Naive thymus-derived CD4-positive, alpha-beta T cell (primary cell): ENCODE results near the gene CC2D1A. TPM values are rescaled to one million over a fixed set of nuclear protein-coding genes. Genes with fewer than 3 reads are reported as not detected.

Source experiments
- ATAC-seq: fragments of 150-1000 bp; cut with Tn5 transposase; 2 replicates; pipeline ENCODE4 v1.10.0; 2021; ENCODE audit warnings: mild to moderate bottlenecking, moderate library complexity
- CTCF ChIA-PET: fragments of 350-600 bp; sonication (Branson Sonifier 250); formaldehyde crosslinking; loops from one replicate; lab custom pipeline; 2021; ENCODE audit warnings: antibody characterized with exemption; lab: Charles Lee
- POLR2A ChIA-PET: fragments of 350-600 bp; sonication (Branson Sonifier 250); formaldehyde crosslinking; loops from one replicate; lab custom pipeline; 2021; ENCODE audit warnings: antibody characterized with exemption, inconsistent platforms; lab: Charles Lee
- DNase-seq, 9 donors: peaks; one replicate each; pipeline versions ENCODE4 v3.0.0 to v3.0.0-alpha.2; 2020 to 2022; ENCODE audit warnings: mixed read lengths in 1 of 9
- H3K27ac ChIP-seq: one replicate; pipeline ENCODE4 v1.7.0; 2013; ENCODE audit warnings: mild to moderate bottlenecking, low read depth, low read length, moderate library complexity
- H3K27me3 ChIP-seq, 2 donors: one replicate each; pipeline ENCODE4 v1.7.0; 2013; ENCODE audit warnings: low read length in 2 of 2, mild to moderate bottlenecking in 2 of 2, moderate library complexity in 2 of 2; ENCODE audit not compliant: control insufficient read depth in 2 of 2, insufficient read depth in 2 of 2
- H3K36me3 ChIP-seq, 3 experiments: 1 replicate in 2 of 3; 2 replicates in 1 of 3; pipeline ENCODE4 v1.7.0; 2013; ENCODE audit warnings: low read length in 3 of 3, mild to moderate bottlenecking in 3 of 3, moderate library complexity in 1 of 3; ENCODE audit not compliant: insufficient read depth in 3 of 3, control insufficient read depth in 2 of 3
- H3K4me1 ChIP-seq, 2 donors: one replicate each; pipeline ENCODE4 v1.7.0; 2013; ENCODE audit warnings: low read length in 2 of 2, mild to moderate bottlenecking in 2 of 2, moderate library complexity in 1 of 2; ENCODE audit not compliant: control insufficient read depth in 2 of 2, insufficient read depth in 2 of 2
- H3K4me3 ChIP-seq: 2 replicates; pipeline ENCODE4 v1.7.0; 2013; ENCODE audit warnings: mild to moderate bottlenecking, low read length
- H3K9me3 ChIP-seq, 3 experiments: 1 replicate in 2 of 3; 2 replicates in 1 of 3; pipeline ENCODE4 v1.7.0; 2013; ENCODE audit warnings: low read length in 3 of 3; ENCODE audit not compliant: control insufficient read depth in 2 of 3
- H3K27ac Mint-ChIP-seq, 9 donors: one replicate each; pipeline ENCODE4 v1.8.0; 2020 to 2022; ENCODE audit warnings: mixed read lengths in 9 of 9, mild to moderate bottlenecking in 8 of 9, moderate library complexity in 5 of 9, inconsistent platforms in 2 of 9
- H3K27me3 Mint-ChIP-seq, 5 donors: one replicate each; pipeline ENCODE4 v1.8.0; 2021 to 2022; ENCODE audit warnings: mixed read lengths in 5 of 5, mild to moderate bottlenecking in 1 of 5
- H3K36me3 Mint-ChIP-seq, 5 donors: one replicate each; pipeline ENCODE4 v1.8.0; 2020 to 2022; ENCODE audit warnings: mixed read lengths in 5 of 5, mild to moderate bottlenecking in 3 of 5, inconsistent platforms in 1 of 5
- H3K4me1 Mint-ChIP-seq, 7 donors: one replicate each; pipeline ENCODE4 v1.8.0; 2020 to 2022; ENCODE audit warnings: mixed read lengths in 7 of 7, mild to moderate bottlenecking in 3 of 7, inconsistent platforms in 1 of 7
- H3K4me3 Mint-ChIP-seq, 10 donors: one replicate each; pipeline ENCODE4 v1.8.0; 2020 to 2022; ENCODE audit warnings: mild to moderate bottlenecking in 10 of 10, mixed read lengths in 10 of 10, moderate library complexity in 6 of 10, inconsistent platforms in 2 of 10
- H3K9me3 Mint-ChIP-seq, 11 donors: one replicate each; pipeline ENCODE4 v1.8.0; 2020 to 2022; ENCODE audit warnings: mixed read lengths in 11 of 11, mild to moderate bottlenecking in 4 of 11, inconsistent platforms in 1 of 11, moderate library complexity in 1 of 11
- intact Hi-C, 2 donors: fragments of 100-400 bp; cut with micrococcal nuclease; formaldehyde crosslinking; loops; one replicate each; pipeline ENCODE4 v1.15.1; 2023
- polyA plus RNA-seq, 2 donors: library from polyadenylated mRNA; unstranded; fragments of 300-500 nt; fragmentation: Illumina TruSeq; gene quantifications; one replicate each; pipeline ENCODE4 v1.2.3, GENCODE V29; 2021
- total RNA-seq, 6 experiments: library from RNA in 5 of 6; stranded (reverse) in 5 of 6; gene quantifications; 1 replicate in 5 of 6; 2 replicates in 1 of 6; pipeline ENCODE4 v1.2.3 and lab custom pipeline; 2021 to 2026

The CC2D1A gene
- total and polyA plus RNA-seq, 7 experiments from 2014 or later, result 4.1 to 33.1 (median 28.8) TPM

- CTCF ChIA-PET, result interaction anchor here (0.5 to 0.6 kb wide), 2 partner anchors 12 to 90 kb away, joined by 4 read pairs; no protein-coding TSS in a partner anchor
- intact Hi-C loops, result no loop called here
These were observed 39.4 kb upstream of the CC2D1A start for GRCh38 chr19:13866463-13867046.

GRCh38 chr19:13868663-13869062, 37.3 kb upstream of the CC2D1A start:
- peaks cover 0 to 10% (median 0%) of the 10 kb centered on the region in 11 donors for H3K9me3 Mint-ChIP-seq
- ChIA-PET CTCF (no interaction called here), POLR2A (no interaction called here)
- Histone ChIP-seq H3K9me3 (no peaks in the 10 kb centered on the region), H3K4me3 (no peak overlapping the region), H3K27me3 (peaks cover 7 to 12% of the 10 kb centered on the region in 2 donors), H3K36me3 (no peaks in the 10 kb centered on the region), H3K4me1 (peaks cover 9% of the 10 kb centered on the region in 2 donors), H3K27ac (no peak overlapping the region)
- intact Hi-C loops, result no loop called here
- DNase-seq (no peak), ATAC-seq (no peak)
- peaks cover 33 to 53% (median 36%) of the 10 kb centered on the region in 5 donors for H3K27me3 Mint-ChIP-seq
- H3K36me3 Mint-ChIP-seq, result peaks cover 0 to 5% (median 5%) of the 10 kb centered on the region in 5 donors
- H3K27ac Mint-ChIP-seq, result peak overlapping the region in 2 of 9 donors; percentile 32 to 43
- peaks cover 13 to 22% (median 18%) of the 10 kb centered on the region in 7 donors for H3K4me1 Mint-ChIP-seq
- H3K4me3 Mint-ChIP-seq, result no peak overlapping the region

More at GRCh38 chr19:13866463-13867046, 39.4 kb upstream of the CC2D1A start:
- Histone ChIP-seq H3K4me3 (no peak overlapping the region), H3K36me3 (no peaks in the 10 kb centered on the region), H3K4me1 (peaks cover 9 to 11% of the 10 kb centered on the region in 2 donors), H3K9me3 (no peaks in the 10 kb centered on the region), H3K27ac (no peak overlapping the region), H3K27me3 (peaks cover 7 to 12% of the 10 kb centered on the region in 2 donors)
- Mint-ChIP-seq H3K9me3 (peaks cover 0 to 10% (median 0%) of the 10 kb centered on the region in 11 donors), H3K27me3 (peaks cover 34 to 54% (median 37%) of the 10 kb centered on the region in 5 donors), H3K27ac (peak overlapping the region in 4 of 9 donors; percentile 2 to 82 (median 26)), H3K4me1 (peaks cover 16 to 31% (median 23%) of the 10 kb centered on the region in 7 donors), H3K4me3 (peak overlapping the region; percentile 45 to 86 (median 72)), H3K36me3 (peaks cover 0 to 5% (median 5%) of the 10 kb centered on the region in 5 donors)
- DNase-seq, result no peak
- POLR2A ChIA-PET, result interaction anchor here (0.6 to 2.1 kb wide), 3 partner anchors 78 to 183 kb away, joined by 4 to 6 read pairs (median 4); no protein-coding TSS in a partner anchor
- ATAC-seq, result no peak

- Mint-ChIP-seq H3K4me3 (no peak overlapping the region), H3K27ac (no peak overlapping the region), H3K27me3 (peaks cover 28 to 50% (median 30%) of the 10 kb centered on the region in 5 donors), H3K36me3 (peaks cover 0 to 5% (median 5%) of the 10 kb centered on the region in 5 donors), H3K4me1 (peaks cover 10 to 19% (median 14%) of the 10 kb centered on the region in 7 donors), H3K9me3 (peaks cover 0 to 9% (median 0%) of the 10 kb centered on the region in 11 donors)
- ChIA-PET CTCF (interaction anchor here (0.6 to 1.1 kb wide), 2 partner anchors 85 to 90 kb away, joined by 7 to 10 read pairs; no protein-coding TSS in a partner anchor), POLR2A (no interaction called here)
- H3K36me3 ChIP-seq, result no peaks in the 10 kb centered on the region
- no peak overlapping the region for H3K4me3 ChIP-seq
- DNase-seq (no peak), ATAC-seq (no peak)
- H3K9me3 ChIP-seq, result no peaks in the 10 kb centered on the region
- intact Hi-C loops, result no loop called here
- H3K4me1 ChIP-seq, result peaks cover 8 to 9% of the 10 kb centered on the region in 2 donors
- peaks cover 7 to 12% of the 10 kb centered on the region in 2 donors for H3K27me3 ChIP-seq
- no peak overlapping the region for H3K27ac ChIP-seq
These were observed 36.7 kb upstream of the CC2D1A start for GRCh38 chr19:13869281-13869680.

- ATAC-seq, result no peak
- H3K27me3 Mint-ChIP-seq, result peaks cover 24 to 46% (median 26%) of the 10 kb centered on the region in 5 donors
- Histone ChIP-seq H3K9me3 (no peaks in the 10 kb centered on the region), H3K27ac (no peak overlapping the region), H3K27me3 (peaks cover 7 to 9% of the 10 kb centered on the region in 2 donors), H3K4me1 (peaks cover 4% of the 10 kb centered on the region in 2 donors), H3K4me3 (no peak overlapping the region), H3K36me3 (no peaks in the 10 kb centered on the region)
- POLR2A ChIA-PET, result no interaction called here
- H3K27ac Mint-ChIP-seq, result no peak overlapping the region
- intact Hi-C loops, result no loop called here
- peaks cover 0 to 6% (median 0%) of the 10 kb centered on the region in 11 donors for H3K9me3 Mint-ChIP-seq
- CTCF ChIA-PET, result interaction anchor here (0.8 kb wide), 1 partner anchor 177 kb away, joined by 3 read pairs; no protein-coding TSS in a partner anchor
- peak overlapping the region in 3 of 10 donors; percentile 26 to 49 (median 32) for H3K4me3 Mint-ChIP-seq
- H3K4me1 Mint-ChIP-seq, result peaks cover 5 to 15% (median 9%) of the 10 kb centered on the region in 7 donors
- peaks cover 0 to 5% (median 3%) of the 10 kb centered on the region in 5 donors for H3K36me3 Mint-ChIP-seq
- DNase-seq, result no peak
These were observed 35.1 kb upstream of the CC2D1A start for GRCh38 chr19:13870873-13871272.

- no peak for DNase-seq
- CTCF ChIA-PET, result interaction anchor here (0.7 to 1.4 kb wide), 3 partner anchors 10 to 84 kb away, joined by 3 to 10 read pairs (median 3); partner anchors contain the start of gene PODNL1
- H3K4me3 Mint-ChIP-seq, result peak overlapping the region in 9 of 10 donors; percentile 25 to 83 (median 74)
- peaks cover 0 to 9% (median 3%) of the 10 kb centered on the region in 7 donors for H3K4me1 Mint-ChIP-seq
- peaks cover 0 to 5% (median 0%) of the 10 kb centered on the region in 11 donors for H3K9me3 Mint-ChIP-seq
- Histone ChIP-seq H3K27ac (no peak overlapping the region), H3K9me3 (no peaks in the 10 kb centered on the region), H3K27me3 (no peaks in the 10 kb centered on the region), H3K4me1 (peaks cover 0 to 4% of the 10 kb centered on the region in 2 donors), H3K36me3 (no peaks in the 10 kb centered on the region), H3K4me3 (no peak overlapping the region)
- no peaks in the 10 kb centered on the region for H3K36me3 Mint-ChIP-seq
- POLR2A ChIA-PET, result interaction anchor here (0.8 kb wide), 1 partner anchor 160 kb away, joined by 4 read pairs; no protein-coding TSS in a partner anchor
- intact Hi-C loops, result no loop called here
- peak overlapping the region in 2 of 9 donors; percentile 42 to 51 for H3K27ac Mint-ChIP-seq
- ATAC-seq, result no peak
- H3K27me3 Mint-ChIP-seq, result peaks cover 12 to 32% (median 14%) of the 10 kb centered on the region in 5 donors
These were observed 33.7 kb upstream of the CC2D1A start for GRCh38 chr19:13872339-13872694.

GRCh38 chr19:13872695-13873389, 33.2 kb upstream of the CC2D1A start:
- H3K4me1 ChIP-seq, result peaks cover 0 to 4% of the 10 kb centered on the region in 2 donors
- peak overlapping the region; percentile 25 to 83 (median 72) for H3K4me3 Mint-ChIP-seq
- H3K27me3 ChIP-seq, result no peaks in the 10 kb centered on the region
- ChIA-PET POLR2A (interaction anchor here (1.1 kb wide), 1 partner anchor 98 kb away, joined by 3 read pairs; no protein-coding TSS in a partner anchor), CTCF (interaction anchor here (1.3 to 1.4 kb wide), 2 partner anchors 10 to 85 kb away, joined by 3 to 10 read pairs; no protein-coding TSS in a partner anchor)
- H3K27me3 Mint-ChIP-seq, result peaks cover 7 to 27% (median 9%) of the 10 kb centered on the region in 5 donors
- no peak overlapping the region for H3K4me3 ChIP-seq
- H3K4me1 Mint-ChIP-seq, result peaks cover 0 to 9% (median 3%) of the 10 kb centered on the region in 7 donors
- peak overlapping the region in 3 of 9 donors; percentile 42 to 65 (median 48) for H3K27ac Mint-ChIP-seq
- H3K9me3 Mint-ChIP-seq, result peaks cover 0 to 5% (median 0%) of the 10 kb centered on the region in 11 donors
- H3K36me3 Mint-ChIP-seq, result no peaks in the 10 kb centered on the region
- no peaks in the 10 kb centered on the region for H3K36me3 ChIP-seq
- ATAC-seq, result peak; percentile 82
- DNase-seq, result peak in 2 of 9 donors; percentile 37 to 50
- no peak overlapping the region for H3K27ac ChIP-seq
- no peaks in the 10 kb centered on the region for H3K9me3 ChIP-seq
- intact Hi-C loops, result no loop called here
